A549 (cell line): Measurements from ENCODE around the gene EHBP1. TPM values are rescaled to one million over a fixed set of nuclear protein-coding genes. Genes with fewer than 3 reads are reported as not detected.

Source experiments
- ATAC-seq, 2 experiments: fragments of 200-7000 bp in 1 of 2; fragments of >200 bp in 1 of 2; cut with Nextera tagmentation in 1 of 2; cut with Tn5 transposase in 1 of 2; 3 replicates each; pipeline versions ENCODE4 v1.8.0 to v1.9.1; 2018 to 2020; ENCODE audit warnings: mild to moderate bottlenecking in 1 of 2, moderate library complexity in 1 of 2
- CTCF ChIA-PET: fragments of 300-600 bp; sonication (Branson Sonifier 250); formaldehyde crosslinking; extraction: SDS; loops from one replicate; lab custom pipeline; 2021; ENCODE audit warnings: antibody characterized with exemption, inconsistent platforms; lab: Yijun Ruan, JAX
- POLR2A ChIA-PET: fragments of 350-600 bp; formaldehyde crosslinking; extraction: SDS; loops from one replicate; lab custom pipeline; 2021; ENCODE audit warnings: antibody characterized with exemption, inconsistent platforms; lab: Yijun Ruan, JAX
- DNase-seq, 2 experiments: peaks; one replicate each; pipeline versions ENCODE4 v3.0.0 to v3.0.0-alpha.2; 2011 to 2016; ENCODE audit warnings: low read depth in 1 of 2, low spot score in 1 of 2
- FAIRE-seq: peaks from 2 replicates; lab custom pipeline; 2011; peaks lifted over from hg19 to GRCh38; lab: Jason Lieb, UNC
- H3K27ac ChIP-seq, 2 experiments: fragments of >200 bp; sonication (Bioruptor Twin); formaldehyde crosslinking; 3 replicates each; pipeline ENCODE4 v1.5.1; 2016 to 2017
- H3K4me1 ChIP-seq: fragments of >200 bp; sonication (Bioruptor Twin); formaldehyde crosslinking; 3 replicates; pipeline ENCODE4 v1.6.1; 2016
- H3K4me2 ChIP-seq: fragments of >200 bp; sonication (Bioruptor Twin); formaldehyde crosslinking; 3 replicates; pipeline ENCODE4 v1.6.1; 2016
- H3K4me3 ChIP-seq: fragments of >200 bp; sonication (Bioruptor Twin); formaldehyde crosslinking; 3 replicates; pipeline ENCODE4 v1.5.1; 2016
- H3K9me3 ChIP-seq: fragments of >200 bp; sonication (Bioruptor Twin); formaldehyde crosslinking; 3 replicates; pipeline ENCODE4 v1.6.1; 2016
- CBX2 ChIP-seq: fragments of 200-600 bp; sonication (generic); IDR thresholded peaks from 2 replicates; pipeline ENCODE4 v1.6.1; 2016; ENCODE audit warnings: low read depth, mild to moderate bottlenecking, borderline replicate concordance
- CHD2 ChIP-seq: fragments of 150-350 bp; IDR thresholded peaks from 2 replicates; pipeline ENCODE4 v1.6.1; 2014; ENCODE audit warnings: low read length; ENCODE audit not compliant: partially characterized antibody
- EP300 ChIP-seq, 2 experiments: fragments of >200 bp; sonication (Bioruptor Twin); formaldehyde crosslinking; IDR thresholded peaks; 2 replicates in 1 of 2; 3 replicates in 1 of 2; pipeline ENCODE4 v1.6.1; 2016 to 2017
- FOSB ChIP-seq: fragments of 250-450 bp; sonication (Bioruptor Pico); IDR thresholded peaks from 2 replicates; pipeline ENCODE4 v1.5.0; 2020; ENCODE audit warnings: mild to moderate bottlenecking, moderate library complexity
- FOXS1 ChIP-seq: fragments of 250-450 bp; sonication (Bioruptor Pico); IDR thresholded peaks from 2 replicates; pipeline ENCODE4 v1.5.0; 2020; ENCODE audit warnings: mild to moderate bottlenecking, moderate library complexity
- HOXB5 ChIP-seq: fragments of 250-450 bp; sonication (Bioruptor Pico); IDR thresholded peaks from 2 replicates; pipeline ENCODE4 v1.5.0; 2020; ENCODE audit warnings: mild to moderate bottlenecking, moderate library complexity
- JUN ChIP-seq, 2 experiments: fragments of >200 bp; sonication (Bioruptor Twin); formaldehyde crosslinking; IDR thresholded peaks; 2 replicates in 1 of 2; 3 replicates in 1 of 2; pipeline ENCODE4 v1.6.1; 2016 to 2017
- JUNB ChIP-seq: fragments of >200 bp; sonication (Bioruptor Twin); formaldehyde crosslinking; IDR thresholded peaks from 2 replicates; pipeline ENCODE4 v1.6.1; 2016
- KDM1A ChIP-seq: fragments of 200-600 bp; sonication (generic); IDR thresholded peaks from 2 replicates; pipeline ENCODE4 v1.6.1; 2016; ENCODE audit warnings: low read depth, mild to moderate bottlenecking
- KDM5A ChIP-seq: fragments of 200-600 bp; sonication (generic); IDR thresholded peaks from 2 replicates; pipeline ENCODE4 v1.6.1; 2016; ENCODE audit warnings: antibody characterized with exemption, mild to moderate bottlenecking
- MAFK ChIP-seq: fragments of 450-650 bp; IDR thresholded peaks from 2 replicates; pipeline ENCODE4 v1.6.1; 2014; ENCODE audit not compliant: partially characterized antibody
- MAZ ChIP-seq: fragments of 150-350 bp; IDR thresholded peaks from 2 replicates; pipeline ENCODE4 v1.6.1; 2014; ENCODE audit warnings: antibody characterized with exemption, low read depth, low read length, borderline replicate concordance
- POLR2A ChIP-seq: IDR thresholded peaks from 2 replicates; pipeline ENCODE4 v1.6.1; 2012; ENCODE audit warnings: mild to moderate bottlenecking, low read length
- RCOR1 ChIP-seq: fragments of 150-350 bp; IDR thresholded peaks from 2 replicates; pipeline ENCODE4 v1.6.1; 2014; ENCODE audit warnings: antibody characterized with exemption, low read length, low read depth
- RFX5 ChIP-seq: fragments of 450-650 bp; IDR thresholded peaks from 2 replicates; pipeline ENCODE4 v1.7.1; 2014; ENCODE audit warnings: antibody characterized with exemption, mild to moderate bottlenecking, moderate library complexity
- WGBS: methylation state at CpG from one replicate; pipeline ENCODE4 v1.1.6; 2017; ENCODE audit errors: missing lambda C conversion rate; 5-methylcytosine and 5-hydroxymethylcytosine counted together
- polyA plus RNA-seq, 4 experiments: library from polyadenylated mRNA; depleted of rRNA in 3 of 4; stranded (reverse); fragments of >200 nt; fragmentation: RNase III in 1 of 4; extraction: RNeasy Plus Mini Kit Qiagen cat#74134 plus additional on column Dnase treatment in 1 of 4; gene quantifications; 2 replicates in 3 of 4; 3 replicates in 1 of 4; pipeline ENCODE4 v1.2.3, GENCODE V29; 2011 to 2017
- TF ChIP-seq, protein P1 (sequence below): fragments of 250-450 bp; sonication (Bioruptor Pico); IDR thresholded peaks from 2 replicates; pipeline ENCODE4 v1.5.0; 2020; ENCODE audit warnings: low read depth, mild to moderate bottlenecking, moderate library complexity
- TF ChIP-seq, protein P2 (sequence below): IDR thresholded peaks from 2 replicates; pipeline ENCODE4 v1.6.1; 2012
- TF ChIP-seq, protein P3 (sequence below): IDR thresholded peaks from 2 replicates; pipeline ENCODE4 v1.6.1; 2012
- TF ChIP-seq, protein P4 (sequence below): fragments of 450-650 bp; IDR thresholded peaks from 2 replicates; pipeline ENCODE4 v1.6.1; 2014; ENCODE audit warnings: antibody characterized with exemption

Gene EHBP1
- polyA plus RNA-seq, 2 of the 4 experiments (the other 2 are of a cell fraction): 65.7 to 204 TPM

DNA sequence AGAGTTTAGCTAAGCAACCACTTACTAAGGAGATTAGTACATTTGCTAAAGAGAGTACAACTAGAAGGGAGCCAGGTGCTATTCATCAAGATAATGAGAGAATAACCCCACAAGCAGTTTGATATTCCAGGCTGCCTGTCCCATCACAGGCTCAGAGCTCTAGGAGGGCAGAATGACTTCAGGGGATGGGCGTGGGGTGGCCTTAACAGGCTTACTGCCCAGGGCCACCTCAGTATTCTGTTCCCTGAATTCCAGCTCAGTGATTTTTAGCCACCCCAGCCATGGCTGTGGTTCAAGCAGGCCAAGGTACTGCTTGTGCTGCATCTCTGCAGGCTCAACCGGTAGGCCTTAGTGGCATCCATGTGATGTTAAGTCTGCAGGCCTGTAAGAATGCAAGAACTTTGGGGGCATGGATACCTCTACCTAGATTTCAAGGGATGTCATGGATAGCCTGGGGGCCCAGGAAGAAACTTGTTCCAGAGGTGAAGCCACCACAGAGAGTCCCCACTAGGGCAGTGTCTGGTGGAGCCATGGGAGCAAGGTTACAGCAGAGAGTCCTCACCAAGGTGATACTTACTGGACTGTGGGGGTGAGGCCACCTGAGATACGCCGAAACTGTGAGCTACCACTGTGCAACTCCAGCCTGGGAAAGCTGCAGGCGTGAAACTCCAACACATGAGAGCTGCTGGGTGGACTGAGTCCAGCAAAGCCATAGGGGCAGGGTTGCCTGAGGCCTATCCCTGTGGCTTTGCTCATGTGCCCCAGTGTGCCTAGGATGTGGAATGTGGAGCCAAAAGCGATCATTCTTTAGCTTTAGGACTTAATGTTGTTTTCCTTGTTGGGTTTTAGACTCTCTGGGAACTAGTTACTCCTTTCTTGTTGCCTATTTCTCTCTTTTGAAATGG, 107.7 kb downstream of the EHBP1 start:
- H3K9me3 ChIP-seq: no peaks in the 10 kb centered on the region
- no peak for DNase-seq
- peak overlapping the region; percentile 32 for H3K4me2 ChIP-seq
- peak overlapping the region in 1 of 2 experiments; percentile 58; a peak in 4 of 6 replicates for H3K27ac ChIP-seq
- no peak for TF ChIP-seq JUNB
- TF ChIP-seq EP300 (IDR thresholded peaks at IDR 0.05): no peak
- no peak for TF ChIP-seq CBX2
- TF ChIP-seq KDM1A: no peak
- peaks cover 26% of the 10 kb centered on the region for H3K4me1 ChIP-seq
- CTCF ChIA-PET: interaction anchor here (0.6 to 1.0 kb wide), 2 partner anchors 26 to 987 kb away, joined by 4 to 5 read pairs; no protein-coding TSS in a partner anchor
- no peak overlapping the region for H3K4me3 ChIP-seq
- POLR2A ChIA-PET: no interaction called here
- ATAC-seq: peak; percentile 17 to 49; a peak in 3 of 6 replicates
- FAIRE-seq: no peak
- 80% methylated on average over 6 of the region's 6 CpGs for WGBS

DNA sequence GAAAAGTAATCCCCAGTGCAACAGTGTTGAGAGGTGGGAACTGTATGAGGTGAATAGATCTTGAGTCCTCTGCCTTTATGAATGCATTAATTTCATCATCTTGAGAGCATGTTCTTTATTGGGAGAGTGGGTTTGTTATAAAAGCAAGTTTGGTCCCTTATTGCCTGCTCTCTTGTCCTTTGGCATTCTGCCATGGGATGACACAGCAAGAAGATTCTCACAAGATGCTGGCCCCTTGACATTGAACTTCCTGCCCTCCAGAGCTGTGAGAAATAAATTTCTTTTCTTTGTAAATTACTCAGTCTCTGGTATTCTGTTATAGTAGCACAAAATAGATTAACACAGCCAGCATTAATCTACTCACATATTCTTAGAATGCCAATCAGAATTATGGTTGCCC, 108.6 kb downstream of the EHBP1 start:
- CTCF ChIA-PET: no interaction called here
- POLR2A ChIA-PET: interaction anchor here (0.6 to 0.7 kb wide), 2 partner anchors 161 to 1008 kb away, joined by 3 read pairs; no protein-coding TSS in a partner anchor
- DNase-seq: peak in 1 of 2 experiments; percentile 60

DNA sequence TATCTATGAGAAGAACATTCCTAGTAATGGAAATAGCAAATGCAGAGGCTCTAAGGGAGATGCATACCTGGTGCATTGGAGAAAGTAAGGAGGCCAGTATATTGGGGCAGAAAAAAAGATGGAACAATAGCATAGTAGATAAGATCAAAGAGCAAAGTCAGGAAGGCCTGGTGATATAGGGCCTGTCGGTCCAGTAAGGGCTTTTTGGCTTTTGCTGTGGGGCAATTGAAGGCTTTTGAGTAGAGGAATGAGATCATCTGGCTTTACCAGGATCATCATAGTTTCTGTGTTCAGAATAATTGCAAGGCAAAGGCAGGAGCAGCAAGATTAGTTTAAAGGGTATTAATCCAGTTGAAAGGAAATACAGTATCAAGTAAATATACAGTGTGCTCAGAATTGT, 111.8 kb downstream of the EHBP1 start:
- Histone ChIP-seq H3K27ac (no peak overlapping the region), H3K4me1 (peaks cover 26% of the 10 kb centered on the region), H3K4me3 (no peak overlapping the region), H3K4me2 (no peak overlapping the region), H3K9me3 (no peaks in the 10 kb centered on the region)
- FAIRE-seq: no peak
- no peak for TF ChIP-seq CHD2
- TF ChIP-seq, protein P1, sequence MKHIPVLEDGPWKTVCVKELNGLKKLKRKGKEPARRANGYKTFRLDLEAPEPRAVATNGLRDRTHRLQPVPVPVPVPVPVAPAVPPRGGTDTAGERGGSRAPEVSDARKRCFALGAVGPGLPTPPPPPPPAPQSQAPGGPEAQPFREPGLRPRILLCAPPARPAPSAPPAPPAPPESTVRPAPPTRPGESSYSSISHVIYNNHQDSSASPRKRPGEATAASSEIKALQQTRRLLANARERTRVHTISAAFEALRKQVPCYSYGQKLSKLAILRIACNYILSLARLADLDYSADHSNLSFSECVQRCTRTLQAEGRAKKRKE: no peak
- DNase-seq: no peak
- POLR2A ChIA-PET: no interaction called here
- CTCF ChIA-PET: no interaction called here
- WGBS: 90% methylated on average over 1 of the region's 1 CpG
- ATAC-seq: no peak

More for the DNA sequence above, 108.6 kb downstream of the EHBP1 start:
- H3K4me1 ChIP-seq: peaks cover 26% of the 10 kb centered on the region
- H3K4me2 ChIP-seq: peak overlapping the region; percentile 32
- H3K9me3 ChIP-seq: no peaks in the 10 kb centered on the region
- ATAC-seq: peak; percentile 26 to 41; a peak in 3 of 6 replicates
- peak; percentile 28 for TF ChIP-seq MAFK
- TF ChIP-seq, protein P2, sequence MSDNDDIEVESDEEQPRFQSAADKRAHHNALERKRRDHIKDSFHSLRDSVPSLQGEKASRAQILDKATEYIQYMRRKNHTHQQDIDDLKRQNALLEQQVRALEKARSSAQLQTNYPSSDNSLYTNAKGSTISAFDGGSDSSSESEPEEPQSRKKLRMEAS: no peak
- TF ChIP-seq, all 56 proteins: peak for 1
- H3K27ac ChIP-seq: peak overlapping the region; percentile 29 to 58; a peak in 5 of 6 replicates
- H3K4me3 ChIP-seq: no peak overlapping the region
- FAIRE-seq: no peak

DNA sequence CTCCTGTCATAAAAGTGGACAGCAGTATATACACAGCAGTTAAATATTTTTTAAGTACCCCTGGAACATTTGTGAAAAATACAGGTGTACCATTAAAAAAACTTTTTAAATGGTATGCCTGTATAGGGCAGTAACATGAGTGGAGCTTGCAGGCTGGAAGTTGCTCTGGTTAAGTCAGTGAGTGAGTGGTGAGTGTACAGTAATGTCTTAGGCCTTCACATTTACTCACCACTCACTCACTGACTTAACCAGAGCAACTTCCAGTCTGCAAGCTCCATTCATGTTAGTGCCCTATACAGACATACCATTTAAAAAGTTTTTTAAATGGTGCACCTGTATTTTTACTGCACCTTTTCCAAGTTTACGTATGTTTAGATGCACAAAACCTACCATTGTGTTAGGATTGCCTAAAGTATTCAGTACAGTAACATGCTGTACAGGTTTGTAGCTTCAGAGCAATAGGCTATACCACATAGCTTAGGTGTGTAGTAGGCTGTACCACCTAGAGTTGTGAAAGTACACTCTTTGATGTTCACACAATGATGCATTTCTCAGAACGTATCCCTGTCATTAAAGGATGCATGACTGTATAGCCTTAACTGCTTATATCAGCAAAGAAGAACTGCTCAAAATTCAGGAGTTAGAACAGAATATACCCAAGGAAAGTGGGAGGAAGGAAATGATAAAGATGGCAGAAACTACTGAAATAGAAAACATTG, 112.6 kb downstream of the EHBP1 start:
- CTCF ChIA-PET: no interaction called here
- TF ChIP-seq MAFK (no peak), POLR2A (no peak), FOSB (CRISPR knock-in tag) (no peak), RFX5 (no peak), JUN (IDR thresholded peaks at IDR 0.05) (no peak), FOXS1 (no peak), KDM5A (no peak), MAZ (no peak), HOXB5 (CRISPR knock-in tag) (no peak), RCOR1 (no peak)
- TF ChIP-seq, protein P3, sequence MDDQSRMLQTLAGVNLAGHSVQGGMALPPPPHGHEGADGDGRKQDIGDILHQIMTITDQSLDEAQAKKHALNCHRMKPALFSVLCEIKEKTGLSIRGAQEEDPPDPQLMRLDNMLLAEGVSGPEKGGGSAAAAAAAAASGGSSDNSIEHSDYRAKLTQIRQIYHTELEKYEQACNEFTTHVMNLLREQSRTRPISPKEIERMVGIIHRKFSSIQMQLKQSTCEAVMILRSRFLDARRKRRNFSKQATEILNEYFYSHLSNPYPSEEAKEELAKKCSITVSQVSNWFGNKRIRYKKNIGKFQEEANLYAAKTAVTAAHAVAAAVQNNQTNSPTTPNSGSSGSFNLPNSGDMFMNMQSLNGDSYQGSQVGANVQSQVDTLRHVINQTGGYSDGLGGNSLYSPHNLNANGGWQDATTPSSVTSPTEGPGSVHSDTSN: no peak
- TF ChIP-seq, protein P1: no peak
- TF ChIP-seq, protein P4, sequence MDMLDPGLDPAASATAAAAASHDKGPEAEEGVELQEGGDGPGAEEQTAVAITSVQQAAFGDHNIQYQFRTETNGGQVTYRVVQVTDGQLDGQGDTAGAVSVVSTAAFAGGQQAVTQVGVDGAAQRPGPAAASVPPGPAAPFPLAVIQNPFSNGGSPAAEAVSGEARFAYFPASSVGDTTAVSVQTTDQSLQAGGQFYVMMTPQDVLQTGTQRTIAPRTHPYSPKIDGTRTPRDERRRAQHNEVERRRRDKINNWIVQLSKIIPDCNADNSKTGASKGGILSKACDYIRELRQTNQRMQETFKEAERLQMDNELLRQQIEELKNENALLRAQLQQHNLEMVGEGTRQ: no peak
- peaks cover 30% of the 10 kb centered on the region for H3K4me1 ChIP-seq
- POLR2A ChIA-PET: interaction anchor here (0.6 kb wide), 1 partner anchor 10 kb away, joined by 3 read pairs; no protein-coding TSS in a partner anchor
- no peak overlapping the region for H3K27ac ChIP-seq
- FAIRE-seq: no peak
- no peak overlapping the region for H3K4me2 ChIP-seq
- DNase-seq: no peak
- WGBS: 91% methylated on average over 2 of the region's 2 CpGs
- ATAC-seq: no peak; a peak in 1 of 6 replicates
- H3K4me3 ChIP-seq: no peak overlapping the region
- H3K9me3 ChIP-seq: no peaks in the 10 kb centered on the region
